IMR-90 (cell line): ENCODE measurements around the gene MGLL. TPM values are rescaled to one million over a fixed set of nuclear protein-coding genes. Genes with fewer than 3 reads are reported as not detected.

Source experiments
- ATAC-seq: fragments of 200-7000 bp; cut with Tn5 transposase; 2 replicates; pipeline ENCODE4 v1.9.1; 2020; ENCODE audit warnings: low read depth, mild to moderate bottlenecking, moderate library complexity
- BruUV-seq: library from RNA; stranded (reverse); fragments of 400-500 nt; replicated peaks from 2 replicates; lab custom pipeline; 2021; lab: Mats Ljungman, UMichigan
- CTCF ChIA-PET: fragments of 300-600 bp; formaldehyde crosslinking; extraction: SDS; loops from one replicate; lab custom pipeline; 2021; ENCODE audit warnings: antibody characterized with exemption; lab: Yijun Ruan, JAX
- POLR2A ChIA-PET: fragments of 300-600 bp; sonication (Branson Sonifier 250); formaldehyde crosslinking; loops from one replicate; lab custom pipeline; 2022; ENCODE audit warnings: antibody characterized with exemption; ENCODE audit not compliant: unreplicated experiment; lab: Charles Lee
- DNase-seq: peaks from one replicate; pipeline ENCODE4 v3.0.0; 2013
- H2AFZ ChIP-seq: replicated peaks from 2 replicates; pipeline ENCODE3; 2013; ENCODE audit warnings: low read length, mild to moderate bottlenecking; ENCODE audit not compliant: poor library complexity
- H2AK5ac ChIP-seq: 2 replicates; pipeline ENCODE4 v1.6.1; 2013; ENCODE audit warnings: low read depth, low read length, inconsistent platforms
- H2AK9ac ChIP-seq: replicated peaks from 2 replicates; pipeline ENCODE3; 2013; ENCODE audit warnings: mild to moderate bottlenecking, low read depth, low read length, moderate library complexity; ENCODE audit not compliant: poor library complexity
- H2BK120ac ChIP-seq: 2 replicates; pipeline ENCODE4 v1.6.1; 2013; ENCODE audit warnings: low read depth, low read length, inconsistent platforms
- H2BK15ac ChIP-seq: 3 replicates; pipeline ENCODE4 v1.6.1; 2013; ENCODE audit warnings: low read depth, low read length, inconsistent platforms
- H2BK20ac ChIP-seq: 2 replicates; pipeline ENCODE4 v1.6.1; 2013; ENCODE audit warnings: low read depth, mild to moderate bottlenecking, inconsistent platforms, low read length, moderate library complexity
- H2BK5ac ChIP-seq: 2 replicates; pipeline ENCODE4 v1.6.1; 2013; ENCODE audit warnings: mild to moderate bottlenecking, low read depth, low read length, inconsistent platforms; ENCODE audit not compliant: poor library complexity, severe bottlenecking
- H3K14ac ChIP-seq: replicated peaks from 2 replicates; pipeline ENCODE4 v1.6.1; 2013; ENCODE audit warnings: low read depth, low read length, inconsistent platforms
- H3K18ac ChIP-seq: 2 replicates; pipeline ENCODE4 v1.6.1; 2013; ENCODE audit warnings: low read depth, low read length, control low read depth
- H3K23ac ChIP-seq: 2 replicates; pipeline ENCODE4 v1.6.1; 2013; ENCODE audit warnings: low read depth, low read length, inconsistent platforms
- H3K27ac ChIP-seq: 2 replicates; pipeline ENCODE4 v1.5.1; 2013; ENCODE audit warnings: mild to moderate bottlenecking, control low read depth, low read length; ENCODE audit not compliant: insufficient read depth
- H3K27me3 ChIP-seq: 2 replicates; pipeline ENCODE4 v1.6.1; 2013; ENCODE audit warnings: low read length; ENCODE audit not compliant: control insufficient read depth, insufficient read depth
- H3K36me3 ChIP-seq: 2 replicates; pipeline ENCODE4 v1.6.1; 2013; ENCODE audit warnings: low read length, mixed read lengths; ENCODE audit not compliant: control insufficient read depth, insufficient read depth
- H3K4ac ChIP-seq: 2 replicates; pipeline ENCODE4 v1.6.1; 2013; ENCODE audit warnings: low read depth, low read length, inconsistent platforms
- H3K4me1 ChIP-seq: 2 replicates; pipeline ENCODE4 v1.6.1; 2013; ENCODE audit warnings: low read length, mixed read lengths; ENCODE audit not compliant: control insufficient read depth, insufficient read depth
- H3K4me2 ChIP-seq: 2 replicates; pipeline ENCODE4 v1.6.1; 2013; ENCODE audit warnings: low read depth, mild to moderate bottlenecking, control low read depth, low read length, moderate library complexity
- H3K4me3 ChIP-seq: 2 replicates; pipeline ENCODE4 v1.5.1; 2013; ENCODE audit warnings: low read depth, mild to moderate bottlenecking, control low read depth, low read length, moderate library complexity; ENCODE audit not compliant: insufficient read depth
- H3K56ac ChIP-seq: 2 replicates; pipeline ENCODE4 v1.6.1; 2013; ENCODE audit warnings: low read length, inconsistent platforms; ENCODE audit not compliant: insufficient read depth; ENCODE audit errors: extremely low read depth
- H3K79me1 ChIP-seq, 2 experiments: 2 replicates each; pipeline ENCODE4 v1.6.1; 2013; ENCODE audit warnings: low read length in 2 of 2, inconsistent platforms in 1 of 2, low read depth in 1 of 2
- H3K9ac ChIP-seq: 2 replicates; pipeline ENCODE4 v1.6.1; 2013; ENCODE audit warnings: low read depth, low read length, control low read depth
- H3K9me1 ChIP-seq: 2 replicates; pipeline ENCODE4 v1.6.1; 2013; ENCODE audit warnings: low read length, inconsistent platforms; ENCODE audit not compliant: insufficient read depth
- H3K9me3 ChIP-seq: 2 replicates; pipeline ENCODE4 v1.6.1; 2013; ENCODE audit warnings: low read length; ENCODE audit not compliant: control insufficient read depth, insufficient read depth
- H4K20me1 ChIP-seq: 2 replicates; pipeline ENCODE4 v1.6.1; 2013; ENCODE audit warnings: low read length, inconsistent platforms; ENCODE audit not compliant: insufficient read depth
- H4K5ac ChIP-seq: 2 replicates; pipeline ENCODE4 v1.6.1; 2013; ENCODE audit warnings: mild to moderate bottlenecking, low read depth, low read length, control low read depth
- H4K8ac ChIP-seq, 2 experiments: 2 replicates each; pipeline ENCODE4 v1.6.1; 2013; ENCODE audit warnings: low read depth in 2 of 2, low read length in 2 of 2, control low read depth in 1 of 2, inconsistent platforms in 1 of 2
- H4K91ac ChIP-seq: 2 replicates; pipeline ENCODE4 v1.6.1; 2013; ENCODE audit warnings: low read depth, low read length, inconsistent platforms; ENCODE audit not compliant: insufficient read depth
- CEBPB ChIP-seq: IDR thresholded peaks from 2 replicates; pipeline ENCODE4 v1.6.1; 2012; ENCODE audit warnings: low read depth, low read length, improper control_type of control experiment
- CHD1 ChIP-seq: IDR thresholded peaks from 2 replicates; pipeline ENCODE4 v1.6.1; 2012; ENCODE audit warnings: low read depth, low read length, improper control_type of control experiment
- FOS ChIP-seq: fragments of 150-350 bp; IDR thresholded peaks from 2 replicates; pipeline ENCODE4 v1.6.1; 2016; ENCODE audit warnings: low read depth, low read length
- MAFK ChIP-seq: IDR thresholded peaks from 2 replicates; pipeline ENCODE4 v1.6.1; 2012; ENCODE audit warnings: low read depth, low read length, improper control_type of control experiment
- MAZ ChIP-seq: IDR thresholded peaks from 2 replicates; pipeline ENCODE4 v1.6.1; 2012; ENCODE audit warnings: low read depth, mild to moderate bottlenecking, low read length, improper control_type of control experiment, moderate library complexity, borderline replicate concordance
- MXI1 ChIP-seq: IDR thresholded peaks from 2 replicates; pipeline ENCODE4 v1.6.1; 2012; ENCODE audit warnings: low read depth, mild to moderate bottlenecking, low read length, moderate library complexity, borderline replicate concordance
- NFE2L2 ChIP-seq: fragments of 150-350 bp; IDR thresholded peaks from 2 replicates; pipeline ENCODE4 v1.6.1; 2016; ENCODE audit warnings: low read depth, mild to moderate bottlenecking, low read length
- POLR2A ChIP-seq: IDR thresholded peaks from 2 replicates; pipeline ENCODE4 v1.6.1; 2012; ENCODE audit warnings: mild to moderate bottlenecking, low read depth, low read length
- RAD21 ChIP-seq: IDR thresholded peaks from 2 replicates; pipeline ENCODE4 v1.6.1; 2012; ENCODE audit warnings: low read length, improper control_type of control experiment
- RCOR1 ChIP-seq: IDR thresholded peaks from 2 replicates; pipeline ENCODE4 v1.6.1; 2012; ENCODE audit warnings: mild to moderate bottlenecking, low read length, improper control_type of control experiment; ENCODE audit not compliant: insufficient replicate concordance
- RFX5 ChIP-seq: IDR thresholded peaks from 2 replicates; pipeline ENCODE4 v1.8.0; 2012; ENCODE audit warnings: low read depth, mild to moderate bottlenecking, low read length, moderate library complexity
- SMC3 ChIP-seq: fragments of 150-350 bp; IDR thresholded peaks from 2 replicates; pipeline ENCODE4 v1.6.1; 2016; ENCODE audit warnings: low read depth, mild to moderate bottlenecking, antibody characterized with exemption, low read length, moderate library complexity
- WGBS, 2 experiments: methylation state at CpG; one replicate each; pipeline versions ENCODE4 v1.1.5 to v1.1.7; 2013; ENCODE audit warnings: missing lambda C conversion rate in 2 of 2; ENCODE audit not compliant: insufficient read length in 1 of 2; ENCODE audit errors: extremely low coverage in 2 of 2; 5-methylcytosine and 5-hydroxymethylcytosine counted together
- dilution Hi-C: fragments of 300-500 bp; cut with HindIII; formaldehyde crosslinking; loops from one replicate; pipeline ENCODE4 v1.14.3; 2018; ENCODE audit warnings: low sequenced_read_pairs; ENCODE audit not compliant: unreplicated experiment
- in situ Hi-C: fragments of 300-500 bp; cut with MboI; formaldehyde crosslinking; loops from 3 replicates; pipeline ENCODE4 v1.14.3; 2019; ENCODE audit warnings: low sequenced_read_pairs, inconsistent platforms, mixed read lengths
- intact Hi-C: fragments of 100-400 bp; cut with micrococcal nuclease; formaldehyde crosslinking; loops from 2 replicates; pipeline ENCODE4 v1.10.0; 2022
- polyA plus RNA-seq, 3 experiments: library from polyadenylated mRNA; depleted of rRNA; stranded (reverse); fragments of >200 nt; gene quantifications; 2 replicates each; pipeline ENCODE4 v1.2.3, GENCODE V29; 2012; ENCODE audit warnings: low replicate concordance in 1 of 3
- total RNA-seq: library from RNA; depleted of rRNA; stranded (reverse); fragments of >200 nt; gene quantifications from 2 replicates; pipeline ENCODE4 v1.2.3, GENCODE V29; 2012
- TF ChIP-seq, protein P1 (sequence below): fragments of 150-350 bp; IDR thresholded peaks from 2 replicates; pipeline ENCODE4 v1.6.1; 2017; ENCODE audit warnings: mild to moderate bottlenecking, antibody characterized with exemption, low read length, low read depth
- TF ChIP-seq, protein P2 (sequence below): conservative IDR thresholded peaks from 2 replicates; pipeline ENCODE4 v1.5.1; 2012; ENCODE audit warnings: mild to moderate bottlenecking, low read depth, low read length, improper control_type of control experiment
- TF ChIP-seq, protein P3 (sequence below): fragments of 150-350 bp; IDR thresholded peaks from 2 replicates; pipeline ENCODE4 v1.6.1; 2016; ENCODE audit warnings: low read depth, mild to moderate bottlenecking, low read length, moderate library complexity, borderline replicate concordance

MGLL gene
- total and polyA plus RNA-seq, 2 of the 4 experiments (the other 2 are of a cell fraction), result 23.7 to 60.6 TPM

DNA sequence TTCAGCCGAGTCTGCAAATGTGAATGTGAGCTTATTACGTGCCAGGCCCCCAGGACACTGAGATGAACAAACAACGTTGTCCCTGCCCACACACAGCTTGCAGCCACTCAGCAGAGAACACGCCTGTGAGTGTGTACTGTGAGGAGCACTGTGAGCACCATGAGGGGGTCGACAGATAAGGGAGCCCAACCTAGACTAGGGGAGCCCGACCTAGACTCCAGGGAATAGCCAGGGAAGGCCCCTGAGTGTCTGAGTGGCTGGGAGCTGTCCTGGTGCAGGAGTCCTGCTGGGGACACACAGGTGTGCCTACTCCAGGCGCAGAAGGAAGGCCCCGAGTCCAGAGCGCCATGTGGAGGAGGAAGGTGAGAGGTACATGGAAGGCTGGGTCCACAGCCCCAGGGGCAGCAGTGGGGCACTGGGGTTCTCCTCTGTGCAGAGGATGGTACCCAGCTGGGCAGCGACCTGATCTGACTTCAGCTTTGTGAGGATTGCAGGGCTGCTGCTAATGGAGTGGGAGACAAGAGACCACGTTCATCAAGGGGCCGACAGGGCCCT is 36.5 kb downstream of the MGLL start:
- POLR2A ChIA-PET, result interaction anchor here (0.5 kb wide), 1 partner anchor 1077 kb away, joined by 4 read pairs; no protein-coding TSS in a partner anchor
- Histone ChIP-seq H2AK9ac (peak overlapping the region; percentile 86), H2BK120ac (peak overlapping the region; percentile 60; the same call in 1 of the 2 replicates), H3K9me3 (no peaks in the 10 kb centered on the region), H3K4me1 (peaks cover 39% of the 10 kb centered on the region), H3K18ac (0 out of 2 replicates have a peak overlapping the region, but pooled peaks have one; percentile 16), H3K56ac (no peak overlapping the region), H3K4ac (peak overlapping the region; percentile 25), H2AK5ac (peak overlapping the region; percentile 82), H2BK20ac (0 out of 2 replicates have a peak overlapping the region, but pooled peaks have one; percentile 10), H3K79me1 (peaks cover 49 to 93% of the 10 kb centered on the region in 2 experiments), H4K20me1 (no peaks in the 10 kb centered on the region; the same call in 1 of the 2 replicates), H4K8ac (peak overlapping the region in 1 of 2 experiments; percentile 53; a peak in 1 of 4 replicates), H3K27ac (no peak overlapping the region; the same call in 1 of the 2 replicates), H3K9ac (no peak overlapping the region), H3K23ac (peak overlapping the region; percentile 42; the same call in 1 of the 2 replicates), H2AFZ (no peak overlapping the region), H3K36me3 (peaks cover 3% of the 10 kb centered on the region; the same call in 1 of the 2 replicates), H4K91ac (peak overlapping the region; percentile 37), H2BK5ac (no peak overlapping the region), H3K14ac (0 out of 2 replicates have a peak overlapping the region, but pooled peaks have one; percentile 59), H3K4me3 (no peak overlapping the region), H3K27me3 (no peaks in the 10 kb centered on the region), H3K4me2 (no peak overlapping the region), H3K9me1 (peaks cover 35% of the 10 kb centered on the region), H2BK15ac (0 out of 3 replicates have a peak overlapping the region, but pooled peaks have one; percentile 36), H4K5ac (no peak overlapping the region)
- intact Hi-C loops, result no loop called here
- ATAC-seq, result no peak
- CTCF ChIA-PET, result no interaction called here
- dilution Hi-C loops, result no loop called here
- no TSS peak for BruUV-seq
- no peak for DNase-seq
- 100% methylated on average over 1 of the region's 12 CpGs; no CpG with 5 or more reads in 1 of the 2 experiments for WGBS, 2 experiments
- in situ Hi-C loops, result no loop called here
- TF ChIP-seq, protein P1, sequence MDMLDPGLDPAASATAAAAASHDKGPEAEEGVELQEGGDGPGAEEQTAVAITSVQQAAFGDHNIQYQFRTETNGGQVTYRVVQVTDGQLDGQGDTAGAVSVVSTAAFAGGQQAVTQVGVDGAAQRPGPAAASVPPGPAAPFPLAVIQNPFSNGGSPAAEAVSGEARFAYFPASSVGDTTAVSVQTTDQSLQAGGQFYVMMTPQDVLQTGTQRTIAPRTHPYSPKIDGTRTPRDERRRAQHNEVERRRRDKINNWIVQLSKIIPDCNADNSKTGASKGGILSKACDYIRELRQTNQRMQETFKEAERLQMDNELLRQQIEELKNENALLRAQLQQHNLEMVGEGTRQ, result no peak
- no peak for TF ChIP-seq POLR2A
- TF ChIP-seq NFE2L2, result no peak
- TF ChIP-seq CHD1, result no peak
- TF ChIP-seq, protein P2, sequence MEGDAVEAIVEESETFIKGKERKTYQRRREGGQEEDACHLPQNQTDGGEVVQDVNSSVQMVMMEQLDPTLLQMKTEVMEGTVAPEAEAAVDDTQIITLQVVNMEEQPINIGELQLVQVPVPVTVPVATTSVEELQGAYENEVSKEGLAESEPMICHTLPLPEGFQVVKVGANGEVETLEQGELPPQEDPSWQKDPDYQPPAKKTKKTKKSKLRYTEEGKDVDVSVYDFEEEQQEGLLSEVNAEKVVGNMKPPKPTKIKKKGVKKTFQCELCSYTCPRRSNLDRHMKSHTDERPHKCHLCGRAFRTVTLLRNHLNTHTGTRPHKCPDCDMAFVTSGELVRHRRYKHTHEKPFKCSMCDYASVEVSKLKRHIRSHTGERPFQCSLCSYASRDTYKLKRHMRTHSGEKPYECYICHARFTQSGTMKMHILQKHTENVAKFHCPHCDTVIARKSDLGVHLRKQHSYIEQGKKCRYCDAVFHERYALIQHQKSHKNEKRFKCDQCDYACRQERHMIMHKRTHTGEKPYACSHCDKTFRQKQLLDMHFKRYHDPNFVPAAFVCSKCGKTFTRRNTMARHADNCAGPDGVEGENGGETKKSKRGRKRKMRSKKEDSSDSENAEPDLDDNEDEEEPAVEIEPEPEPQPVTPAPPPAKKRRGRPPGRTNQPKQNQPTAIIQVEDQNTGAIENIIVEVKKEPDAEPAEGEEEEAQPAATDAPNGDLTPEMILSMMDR, result no peak
- no peak for TF ChIP-seq CEBPB
- no peak for TF ChIP-seq MAZ
- TF ChIP-seq MAFK, result no peak
- no peak for TF ChIP-seq RFX5
- TF ChIP-seq, protein P3, sequence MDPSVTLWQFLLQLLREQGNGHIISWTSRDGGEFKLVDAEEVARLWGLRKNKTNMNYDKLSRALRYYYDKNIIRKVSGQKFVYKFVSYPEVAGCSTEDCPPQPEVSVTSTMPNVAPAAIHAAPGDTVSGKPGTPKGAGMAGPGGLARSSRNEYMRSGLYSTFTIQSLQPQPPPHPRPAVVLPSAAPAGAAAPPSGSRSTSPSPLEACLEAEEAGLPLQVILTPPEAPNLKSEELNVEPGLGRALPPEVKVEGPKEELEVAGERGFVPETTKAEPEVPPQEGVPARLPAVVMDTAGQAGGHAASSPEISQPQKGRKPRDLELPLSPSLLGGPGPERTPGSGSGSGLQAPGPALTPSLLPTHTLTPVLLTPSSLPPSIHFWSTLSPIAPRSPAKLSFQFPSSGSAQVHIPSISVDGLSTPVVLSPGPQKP, result no peak
- TF ChIP-seq RAD21, result no peak
- TF ChIP-seq MXI1, result no peak
- TF ChIP-seq FOS, result no peak
- TF ChIP-seq RCOR1, result no peak
- no peak for TF ChIP-seq SMC3
